Parathyroid adenoma (tissue), 2 donors: ENCODE measurements around the gene TASP1.
A peak's percentile ranks its signal among the peaks of the same experiment; 100 is the strongest.

Experiments
- H2AFZ ChIP-seq: fragments of 300-600 bp; sonication (generic); one replicate; pipeline ENCODE4 v1.7.0; 2017; ENCODE audit warnings: antibody characterized with exemption, mild to moderate bottlenecking
- H3K27ac ChIP-seq: fragments of 300-600 bp; sonication (generic); one replicate; pipeline ENCODE4 v1.7.0; 2017
- H3K27me3 ChIP-seq: fragments of 300-600 bp; sonication (generic); one replicate; pipeline ENCODE4 v1.7.0; 2017; ENCODE audit warnings: low read length; ENCODE audit not compliant: control insufficient read depth, insufficient read depth
- H3K36me3 ChIP-seq: fragments of 300-600 bp; sonication (generic); one replicate; pipeline ENCODE4 v1.7.0; 2017; ENCODE audit warnings: low read length; ENCODE audit not compliant: control insufficient read depth, insufficient read depth
- H3K4me1 ChIP-seq: fragments of 300-600 bp; sonication (generic); one replicate; pipeline ENCODE4 v1.7.0; 2017; ENCODE audit warnings: control low read depth
- H3K4me2 ChIP-seq: fragments of 300-600 bp; sonication (generic); one replicate; pipeline ENCODE4 v1.7.0; 2017; ENCODE audit warnings: low read length
- H3K4me3 ChIP-seq: fragments of 300-600 bp; sonication (generic); one replicate; pipeline ENCODE4 v1.7.0; 2017; ENCODE audit warnings: low read depth, low read length
- H3K79me2 ChIP-seq: fragments of 300-600 bp; sonication (generic); one replicate; pipeline ENCODE4 v1.7.0; 2017; ENCODE audit warnings: control low read depth
- H3K9ac ChIP-seq: fragments of 300-600 bp; sonication (generic); one replicate; pipeline ENCODE4 v1.7.0; 2017; ENCODE audit warnings: mild to moderate bottlenecking
- H3K9me3 ChIP-seq: fragments of 300-600 bp; sonication (generic); one replicate; pipeline ENCODE4 v1.7.0; 2017; ENCODE audit warnings: low read length; ENCODE audit not compliant: control insufficient read depth
- TF ChIP-seq, protein P1 (sequence below): fragments of 300-600 bp; sonication (generic); IDR thresholded peaks from one replicate; pipeline ENCODE4 v1.7.0; 2017; ENCODE audit warnings: antibody characterized with exemption, mild to moderate bottlenecking
- donor health status: primary hyperparathyroidism.

The TASP1 gene, protein sequence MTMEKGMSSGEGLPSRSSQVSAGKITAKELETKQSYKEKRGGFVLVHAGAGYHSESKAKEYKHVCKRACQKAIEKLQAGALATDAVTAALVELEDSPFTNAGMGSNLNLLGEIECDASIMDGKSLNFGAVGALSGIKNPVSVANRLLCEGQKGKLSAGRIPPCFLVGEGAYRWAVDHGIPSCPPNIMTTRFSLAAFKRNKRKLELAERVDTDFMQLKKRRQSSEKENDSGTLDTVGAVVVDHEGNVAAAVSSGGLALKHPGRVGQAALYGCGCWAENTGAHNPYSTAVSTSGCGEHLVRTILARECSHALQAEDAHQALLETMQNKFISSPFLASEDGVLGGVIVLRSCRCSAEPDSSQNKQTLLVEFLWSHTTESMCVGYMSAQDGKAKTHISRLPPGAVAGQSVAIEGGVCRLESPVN

DNA sequence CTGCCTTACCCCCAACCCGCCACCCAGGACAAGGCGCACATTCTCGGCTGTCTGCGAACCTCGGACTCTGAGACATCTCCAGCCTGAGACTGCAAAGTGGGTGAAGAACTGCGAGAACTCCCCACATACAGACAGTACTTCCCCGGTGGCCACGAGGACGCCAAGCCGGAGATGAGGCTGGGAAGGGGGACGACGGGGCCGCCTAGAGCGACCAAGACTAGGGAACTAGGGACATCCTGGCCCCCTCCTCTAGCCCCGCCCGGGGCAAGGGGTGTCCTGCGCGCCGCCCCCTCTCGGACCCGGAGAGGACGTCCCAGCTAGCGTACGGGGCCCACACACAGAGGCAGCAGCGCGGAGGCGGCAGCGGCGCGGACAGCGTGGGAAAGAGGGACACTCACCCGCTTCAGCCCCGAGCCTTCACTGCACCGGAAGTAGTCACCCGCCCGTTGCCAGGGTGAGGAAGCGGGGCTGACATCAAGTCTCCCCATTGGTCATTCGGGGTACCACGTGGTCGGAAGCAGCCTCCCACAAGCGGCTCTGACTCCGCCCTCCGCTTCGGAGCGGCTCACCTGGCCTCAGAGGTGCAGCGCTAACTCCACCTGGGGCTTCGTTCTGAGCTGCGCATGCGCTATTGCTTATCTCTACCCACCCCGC lies at the start of gene TASP1:
Gene TASP1 (minus strand): TSS at position 437 of the 654 bp plus-strand sequence. CDS start 8,854 bp downstream, outside the sequence.
- no peaks in the 10 kb centered on the region for H3K4me1 ChIP-seq

DNA sequence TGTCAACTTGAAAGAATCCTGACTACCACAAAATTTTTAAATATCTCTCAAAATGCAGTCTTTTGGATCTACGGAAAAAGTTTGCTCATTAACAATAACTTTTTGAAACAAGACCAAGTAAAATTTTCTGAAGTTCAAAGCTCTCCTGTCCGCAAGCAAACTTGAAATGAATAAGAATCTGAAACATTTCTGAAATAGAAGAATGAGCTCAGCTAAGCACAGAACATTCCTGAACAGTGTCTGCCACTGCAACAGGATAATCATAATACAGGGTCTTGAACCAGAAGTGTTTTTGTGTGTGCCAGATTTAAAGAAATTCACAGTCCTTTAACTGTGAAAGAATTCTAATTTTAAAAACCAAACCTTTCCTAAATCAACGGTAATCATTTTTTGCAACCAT lies 49.1 kb upstream of the TASP1 start:
- Histone ChIP-seq H2AFZ (no peak overlapping the region), H3K36me3 (no peaks in the 10 kb centered on the region), H3K9ac (no peak overlapping the region), H3K9me3 (no peaks in the 10 kb centered on the region), H3K4me1 (no peaks in the 10 kb centered on the region), H3K27ac (no peak overlapping the region), H3K4me2 (no peak overlapping the region), H3K27me3 (no peaks in the 10 kb centered on the region), H3K79me2 (no peaks in the 10 kb centered on the region), H3K4me3 (no peak overlapping the region)
- TF ChIP-seq, protein P1, sequence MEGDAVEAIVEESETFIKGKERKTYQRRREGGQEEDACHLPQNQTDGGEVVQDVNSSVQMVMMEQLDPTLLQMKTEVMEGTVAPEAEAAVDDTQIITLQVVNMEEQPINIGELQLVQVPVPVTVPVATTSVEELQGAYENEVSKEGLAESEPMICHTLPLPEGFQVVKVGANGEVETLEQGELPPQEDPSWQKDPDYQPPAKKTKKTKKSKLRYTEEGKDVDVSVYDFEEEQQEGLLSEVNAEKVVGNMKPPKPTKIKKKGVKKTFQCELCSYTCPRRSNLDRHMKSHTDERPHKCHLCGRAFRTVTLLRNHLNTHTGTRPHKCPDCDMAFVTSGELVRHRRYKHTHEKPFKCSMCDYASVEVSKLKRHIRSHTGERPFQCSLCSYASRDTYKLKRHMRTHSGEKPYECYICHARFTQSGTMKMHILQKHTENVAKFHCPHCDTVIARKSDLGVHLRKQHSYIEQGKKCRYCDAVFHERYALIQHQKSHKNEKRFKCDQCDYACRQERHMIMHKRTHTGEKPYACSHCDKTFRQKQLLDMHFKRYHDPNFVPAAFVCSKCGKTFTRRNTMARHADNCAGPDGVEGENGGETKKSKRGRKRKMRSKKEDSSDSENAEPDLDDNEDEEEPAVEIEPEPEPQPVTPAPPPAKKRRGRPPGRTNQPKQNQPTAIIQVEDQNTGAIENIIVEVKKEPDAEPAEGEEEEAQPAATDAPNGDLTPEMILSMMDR: no peak

More for the DNA sequence above, at the start of gene TASP1:
- H3K79me2 ChIP-seq: peaks cover 27% of the 10 kb centered on the region
- peak within 1 kb of the TSS; percentile 67 for H2AFZ ChIP-seq
- peak within 1 kb of the TSS; percentile 90 for H3K4me2 ChIP-seq
- TF ChIP-seq, protein P1: no peak
- peak within 1 kb of the TSS; percentile 51 for H3K27ac ChIP-seq
- H3K9me3 ChIP-seq: no peaks in the 10 kb centered on the region
- peak within 1 kb of the TSS; percentile 62 for H3K9ac ChIP-seq
- peak within 1 kb of the TSS; percentile 92 for H3K4me3 ChIP-seq
- no peaks in the 10 kb centered on the region for H3K27me3 ChIP-seq
- H3K36me3 ChIP-seq: no peaks in the 10 kb centered on the region

DNA sequence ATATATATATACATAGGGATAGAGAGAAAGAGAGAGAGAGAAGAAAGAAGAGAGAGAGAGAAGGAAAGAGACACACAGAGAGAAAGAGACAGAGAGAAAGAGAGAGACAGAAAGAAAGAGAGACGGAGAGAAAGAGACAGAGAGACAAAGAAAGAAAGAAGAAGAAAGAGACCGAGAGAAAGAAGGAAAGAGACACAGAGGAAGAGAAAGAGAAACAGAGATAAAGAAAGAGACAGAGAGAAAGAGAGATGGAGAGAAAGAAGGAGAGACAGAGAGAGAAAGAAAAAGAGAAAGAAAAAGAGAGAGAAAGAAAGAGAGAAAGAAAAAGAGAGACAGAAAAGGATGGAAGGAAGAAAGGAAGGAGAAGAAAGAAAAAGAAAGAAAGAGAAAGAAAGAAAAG lies 46.9 kb upstream of the TASP1 start:
- TF ChIP-seq, protein P1: no peak
- H3K9ac ChIP-seq: no peak overlapping the region
- no peak overlapping the region for H3K4me2 ChIP-seq
- H3K36me3 ChIP-seq: no peaks in the 10 kb centered on the region
- no peak overlapping the region for H3K4me3 ChIP-seq
- H3K27ac ChIP-seq: no peak overlapping the region
- H3K27me3 ChIP-seq: no peaks in the 10 kb centered on the region
- no peaks in the 10 kb centered on the region for H3K9me3 ChIP-seq
- no peaks in the 10 kb centered on the region for H3K79me2 ChIP-seq
- no peak overlapping the region for H2AFZ ChIP-seq
- no peaks in the 10 kb centered on the region for H3K4me1 ChIP-seq

DNA sequence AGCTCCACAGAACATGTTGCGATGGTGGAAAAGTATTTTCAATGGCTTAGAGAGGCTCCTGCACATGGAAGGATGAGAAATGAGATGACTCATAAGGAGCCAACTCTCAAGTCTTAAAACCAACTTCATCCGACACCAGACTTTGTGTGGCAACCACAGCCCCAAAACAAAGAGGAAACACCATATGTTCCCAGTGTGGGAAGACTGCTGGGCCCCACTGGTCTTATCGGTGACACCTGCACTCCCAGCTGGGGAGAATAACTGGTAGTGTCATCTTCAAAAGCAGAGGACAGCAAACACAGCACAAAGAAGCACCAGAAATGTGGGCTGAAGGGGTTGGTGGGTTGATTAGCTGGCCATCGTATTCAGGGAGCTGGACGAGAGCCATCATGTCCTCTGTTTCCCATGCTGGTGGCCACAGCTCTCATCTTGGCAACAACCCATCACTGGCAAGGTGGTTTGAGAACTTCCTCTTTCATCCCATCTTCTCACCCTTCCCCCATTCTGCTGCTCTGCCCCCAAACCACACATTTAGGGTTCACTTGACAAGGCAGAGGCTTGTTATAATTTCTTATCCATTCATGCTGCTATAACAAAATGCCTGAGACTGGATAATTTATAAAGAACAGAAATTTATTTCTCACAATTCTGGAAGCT lies 46.0 kb upstream of the TASP1 start:
- no peak overlapping the region for H3K9ac ChIP-seq
- no peaks in the 10 kb centered on the region for H3K36me3 ChIP-seq
- no peak overlapping the region for H3K27ac ChIP-seq
- no peaks in the 10 kb centered on the region for H3K27me3 ChIP-seq
- no peaks in the 10 kb centered on the region for H3K79me2 ChIP-seq
- no peaks in the 10 kb centered on the region for H3K9me3 ChIP-seq
- no peak overlapping the region for H3K4me2 ChIP-seq
- H3K4me1 ChIP-seq: no peaks in the 10 kb centered on the region
- TF ChIP-seq, protein P1: no peak
- H2AFZ ChIP-seq: no peak overlapping the region
- H3K4me3 ChIP-seq: no peak overlapping the region
